ENCODE data around the gene REEP1.

The REEP1 gene

DNA sequence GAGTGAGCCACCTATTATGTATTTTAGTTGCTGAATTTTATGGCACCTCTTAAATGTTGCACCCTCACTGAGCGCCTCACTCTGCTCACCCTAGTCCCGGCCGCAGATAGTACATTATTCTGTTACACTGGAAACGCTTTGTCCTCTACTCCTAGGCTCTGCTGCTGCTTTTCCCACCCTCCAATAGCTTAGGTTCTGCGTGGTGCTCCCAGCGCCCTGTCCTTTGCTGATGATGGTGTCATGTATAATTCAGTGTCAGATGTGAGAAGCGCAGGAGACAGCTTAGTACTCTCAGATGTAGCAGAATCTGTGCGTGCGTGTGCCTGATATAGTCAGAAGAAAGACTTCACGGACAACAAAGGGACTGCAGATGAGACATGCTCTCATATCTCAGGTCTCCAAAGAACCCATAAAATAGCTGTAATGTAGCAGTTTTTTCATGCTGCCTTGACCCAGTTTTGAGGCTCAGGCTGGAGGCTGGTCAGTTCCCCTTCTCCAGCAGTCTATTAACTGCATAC lies 1.4 kb upstream of the REEP1 start:
- no peak overlapping the region for H3K4me3 ChIP-seq (replicated peaks in 1 of 2; ENCODE audit: low read depth in 2 of 2, low read length in 2 of 2)
- DNase-seq (ENCODE audit: low read depth in 2 of 2): no peak
- TF ChIP-seq, protein P1, sequence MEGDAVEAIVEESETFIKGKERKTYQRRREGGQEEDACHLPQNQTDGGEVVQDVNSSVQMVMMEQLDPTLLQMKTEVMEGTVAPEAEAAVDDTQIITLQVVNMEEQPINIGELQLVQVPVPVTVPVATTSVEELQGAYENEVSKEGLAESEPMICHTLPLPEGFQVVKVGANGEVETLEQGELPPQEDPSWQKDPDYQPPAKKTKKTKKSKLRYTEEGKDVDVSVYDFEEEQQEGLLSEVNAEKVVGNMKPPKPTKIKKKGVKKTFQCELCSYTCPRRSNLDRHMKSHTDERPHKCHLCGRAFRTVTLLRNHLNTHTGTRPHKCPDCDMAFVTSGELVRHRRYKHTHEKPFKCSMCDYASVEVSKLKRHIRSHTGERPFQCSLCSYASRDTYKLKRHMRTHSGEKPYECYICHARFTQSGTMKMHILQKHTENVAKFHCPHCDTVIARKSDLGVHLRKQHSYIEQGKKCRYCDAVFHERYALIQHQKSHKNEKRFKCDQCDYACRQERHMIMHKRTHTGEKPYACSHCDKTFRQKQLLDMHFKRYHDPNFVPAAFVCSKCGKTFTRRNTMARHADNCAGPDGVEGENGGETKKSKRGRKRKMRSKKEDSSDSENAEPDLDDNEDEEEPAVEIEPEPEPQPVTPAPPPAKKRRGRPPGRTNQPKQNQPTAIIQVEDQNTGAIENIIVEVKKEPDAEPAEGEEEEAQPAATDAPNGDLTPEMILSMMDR (IDR thresholded peaks at IDR 0.05; ENCODE audit: low read depth, low read length): no peak

GRCh38 chr2:86336675-86337243 lies 667 bp downstream of the REEP1 start:
- H3K4me3 ChIP-seq (replicated peaks in 1 of 2; ENCODE audit: low read depth in 2 of 2, low read length in 2 of 2): peak overlapping the region; percentile 14 to 21
- TF ChIP-seq, protein P1 (IDR thresholded peaks at IDR 0.05; ENCODE audit: low read depth, low read length): no peak
- DNase-seq (ENCODE audit: low read depth in 2 of 2): no peak

DNA sequence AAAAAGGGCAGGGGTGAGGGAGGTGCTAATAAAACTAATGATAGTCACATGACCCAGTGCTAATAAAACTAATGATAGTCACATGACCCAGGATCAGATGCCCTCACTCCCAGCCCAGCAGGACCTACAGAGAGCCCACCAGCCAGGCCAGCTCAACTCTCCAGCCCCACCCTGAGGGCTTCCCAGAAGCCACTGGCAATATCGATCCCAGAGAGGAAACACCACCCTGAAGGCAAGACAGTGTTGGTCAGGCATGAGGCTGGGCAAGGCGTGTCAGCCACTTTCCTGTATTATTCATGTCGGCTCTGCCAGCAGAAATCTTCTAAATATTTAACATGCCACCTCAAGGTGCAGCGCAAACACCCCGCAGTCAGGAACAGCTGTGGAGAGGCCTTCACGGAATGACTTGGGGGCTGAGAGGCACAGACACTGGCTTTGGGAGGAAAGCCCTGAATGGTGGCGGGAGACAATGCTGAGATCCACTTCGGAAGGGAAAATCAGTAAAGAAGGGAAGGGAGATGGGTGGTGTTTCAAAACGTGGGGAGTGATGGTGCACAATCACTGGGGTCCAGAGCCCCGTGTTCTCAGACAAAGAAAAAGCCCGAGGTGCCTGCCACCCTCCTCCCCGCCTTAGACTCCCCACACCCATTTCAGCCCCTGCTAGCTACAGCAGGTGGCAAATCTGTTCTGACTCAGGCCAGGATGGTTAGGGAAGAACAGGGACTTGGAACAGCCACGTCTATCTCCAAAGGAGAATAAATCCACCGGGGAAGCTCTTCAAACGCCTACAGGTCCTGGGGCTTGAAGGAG lies 1.4 kb downstream of the REEP1 start:
- H3K4me3 ChIP-seq (replicated peaks in 1 of 2; ENCODE audit: low read depth in 2 of 2, low read length in 2 of 2): no peak overlapping the region
- no peak for DNase-seq (ENCODE audit: low read depth in 2 of 2)
- TF ChIP-seq, protein P1 (IDR thresholded peaks at IDR 0.05; ENCODE audit: low read depth, low read length): no peak

DNA sequence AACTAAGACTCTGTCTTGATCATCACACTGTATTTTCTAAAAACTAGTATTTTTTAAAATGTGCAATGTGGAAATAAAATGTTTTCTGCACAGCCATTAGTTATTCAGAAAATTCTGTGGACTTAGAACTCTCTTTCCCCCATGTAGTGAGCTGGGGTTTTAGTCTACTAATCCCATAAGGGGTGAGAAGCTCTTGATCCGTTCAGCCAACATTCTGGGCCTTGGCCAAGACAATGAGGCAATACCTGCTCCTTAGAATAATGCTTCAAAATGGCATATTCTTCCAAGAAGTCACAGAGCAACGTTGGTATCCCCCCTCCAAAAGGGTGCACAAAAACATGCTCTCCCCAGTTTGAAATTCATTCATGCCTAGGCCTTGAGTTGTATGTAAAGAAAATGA lies 4.0 kb downstream of the REEP1 start:
- TF ChIP-seq, protein P1 (IDR thresholded peaks at IDR 0.05; ENCODE audit: low read depth, low read length): no peak
- H3K4me3 ChIP-seq (replicated peaks in 1 of 2; ENCODE audit: low read depth in 2 of 2, low read length in 2 of 2): no peak overlapping the region
- DNase-seq (ENCODE audit: low read depth in 2 of 2): no peak

DNA sequence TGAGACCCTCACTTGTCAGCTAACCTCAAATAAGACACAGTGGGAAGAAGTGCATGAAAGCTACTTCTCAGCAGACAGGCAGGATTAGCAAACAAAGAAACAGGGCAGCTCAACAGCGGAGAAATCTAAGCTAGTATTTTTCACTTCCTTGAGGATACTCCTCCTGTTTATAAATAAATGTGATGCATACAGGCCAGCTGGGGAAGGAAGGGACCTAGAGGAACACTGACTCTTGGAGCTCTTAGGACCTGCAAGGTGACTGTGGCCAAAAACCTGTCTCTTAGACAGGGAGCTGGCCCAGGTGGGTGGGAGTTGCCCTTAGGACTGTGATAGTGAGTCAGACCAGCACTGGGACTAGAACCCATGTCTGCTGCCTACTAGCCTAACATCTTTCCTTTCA lies 4.8 kb downstream of the REEP1 start:
- TF ChIP-seq, protein P1 (IDR thresholded peaks at IDR 0.05; ENCODE audit: low read depth, low read length): no peak
- DNase-seq (ENCODE audit: low read depth in 2 of 2): no peak
- no peak overlapping the region for H3K4me3 ChIP-seq (replicated peaks in 1 of 2; ENCODE audit: low read depth in 2 of 2, low read length in 2 of 2)

DNA sequence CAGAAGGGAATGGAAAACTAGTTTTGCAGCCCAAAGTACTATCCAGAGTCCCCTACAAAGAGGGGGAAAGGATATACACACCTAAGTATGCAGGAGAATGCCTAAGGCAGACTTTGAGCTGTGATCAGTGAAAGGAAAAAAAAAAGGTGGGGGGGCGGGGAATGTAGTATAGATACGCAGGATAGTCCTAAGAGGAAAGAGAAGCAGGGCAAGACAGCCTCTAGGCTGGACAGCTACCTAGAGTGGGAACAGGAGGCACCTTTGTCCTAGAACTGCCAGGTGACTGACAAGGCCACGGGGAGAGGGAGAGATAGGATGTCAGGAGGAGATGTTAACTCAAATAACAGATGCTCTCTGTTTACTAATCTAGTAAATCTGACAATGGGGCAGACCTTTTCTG lies 6.0 kb downstream of the REEP1 start:
- TF ChIP-seq, protein P1 (IDR thresholded peaks at IDR 0.05; ENCODE audit: low read depth, low read length): no peak
- H3K4me3 ChIP-seq (replicated peaks in 1 of 2; ENCODE audit: low read depth in 2 of 2, low read length in 2 of 2): no peak overlapping the region
- no peak for DNase-seq (ENCODE audit: low read depth in 2 of 2)
